IMR-90 (cell line): ENCODE data around the gene DEFB114. TPM values are rescaled to one million over a fixed set of nuclear protein-coding genes. Genes with fewer than 3 reads are reported as not detected.

Source experiments
- polyA plus RNA-seq, 3 experiments: library from polyadenylated mRNA; depleted of rRNA; stranded (reverse); fragments of >200 nt; gene quantifications; 2 replicates each; pipeline ENCODE4 v1.2.3, GENCODE V29; 2012; ENCODE audit warnings: low replicate concordance in 1 of 3
- total RNA-seq: library from RNA; depleted of rRNA; stranded (reverse); fragments of >200 nt; gene quantifications from 2 replicates; pipeline ENCODE4 v1.2.3, GENCODE V29; 2012; rRNA removed

The DEFB114 gene
- total and polyA plus RNA-seq, 2 of the 4 experiments (the other 2 are of a cell fraction): not detected

Other genes starting within 250 kb of the DEFB114 start
- not detected in 2 replicates for gene CRISP3, start 219.8 kb downstream of the DEFB114 start, total RNA-seq
- not detected in 2 replicates for gene CRISP3, start 219.8 kb downstream of the DEFB114 start, polyA plus RNA-seq (2012; rRNA removed)
- gene PGK2, start 176.9 kb downstream of the DEFB114 start, total RNA-seq: not detected in 2 replicates
- not detected in 2 replicates for gene PGK2, start 176.9 kb downstream of the DEFB114 start, polyA plus RNA-seq (2012; rRNA removed)
- not detected in 2 replicates for gene CRISP1, start 97.6 kb downstream of the DEFB114 start, total RNA-seq
- gene CRISP1, start 97.6 kb downstream of the DEFB114 start, polyA plus RNA-seq (2012; rRNA removed): not detected in 2 replicates
- gene DEFB113, start 5.5 kb upstream of the DEFB114 start, total RNA-seq: not detected in 2 replicates
- gene DEFB113, start 5.5 kb upstream of the DEFB114 start, polyA plus RNA-seq (2012; rRNA removed): not detected in 2 replicates
- not detected in 2 replicates for gene DEFB110, start 57.8 kb upstream of the DEFB114 start, total RNA-seq
- not detected in 2 replicates for gene DEFB110, start 57.8 kb upstream of the DEFB114 start, polyA plus RNA-seq (2012; rRNA removed)
- gene DEFB112, start 85.8 kb upstream of the DEFB114 start, total RNA-seq: not detected in 2 replicates
- not detected in 2 replicates for gene DEFB112, start 85.8 kb upstream of the DEFB114 start, polyA plus RNA-seq (2012; rRNA removed)